ENCODE measurements around the gene RTL3.

Gene RTL3

DNA sequence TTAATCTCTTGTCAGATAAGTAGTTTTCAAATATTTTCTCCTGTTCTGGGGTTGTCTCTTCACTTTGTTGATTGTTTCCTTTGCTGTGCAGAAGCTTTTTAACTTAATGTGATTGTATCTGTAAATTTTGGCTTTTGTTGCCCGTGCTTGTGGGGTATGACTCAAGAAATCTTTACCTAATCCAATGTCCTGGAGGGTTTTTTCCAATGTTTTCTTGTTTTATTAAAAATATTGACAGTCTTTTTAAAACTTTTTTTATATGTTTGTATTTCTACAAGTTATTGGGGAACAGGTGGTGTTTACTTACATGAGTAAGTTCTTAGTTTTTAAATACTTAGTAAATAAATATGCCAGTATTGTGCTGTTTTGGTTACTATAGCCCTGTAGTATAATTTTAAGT lies 44.9 kb downstream of the RTL3 start:
- DNase-seq: no peak
